K562 (cell line): Measurements from ENCODE around the gene INTS6. TPM values are rescaled to one million over a fixed set of nuclear protein-coding genes. Genes with fewer than 3 reads are reported as not detected.

Source experiments
- ATAC-seq: fragments of 200-7000 bp; cut with Tn5 transposase; 3 replicates; pipeline ENCODE4 v1.9.1; 2020; ENCODE audit warnings: moderate library complexity
- BruUV-seq: library from RNA; stranded (reverse); fragments of 400-500 nt; replicated peaks from 2 replicates; lab custom pipeline; 2021; lab: Mats Ljungman, UMichigan
- CTCF ChIA-PET: fragments of 300-600 bp; formaldehyde crosslinking; extraction: SDS; loops from one replicate; lab custom pipeline; 2021; ENCODE audit warnings: low intra/inter-chr PET ratio; lab: Yijun Ruan, JAX
- POLR2A ChIA-PET: fragments of 300-600, 350-650 bp; sonication (Branson Sonifier 250); formaldehyde crosslinking; extraction: SDS; loops from one replicate; lab custom pipeline; 2021; ENCODE audit warnings: antibody characterized with exemption, inconsistent platforms; lab: Yijun Ruan, JAX
- DNase-seq, 4 experiments: peaks; one replicate each; pipeline versions ENCODE4 v3.0.0 to v3.0.0-alpha.2; 2011 to 2018; ENCODE audit warnings: low spot score in 3 of 4, mixed read lengths in 3 of 4; ENCODE audit errors: extremely low read depth in 1 of 4
- FAIRE-seq: peaks from 2 replicates; lab custom pipeline; 2011; peaks lifted over from hg19 to GRCh38; lab: Jason Lieb, UNC
- H2AFZ ChIP-seq: 2 replicates; pipeline ENCODE4 v1.6.0; 2011; ENCODE audit warnings: low read depth, low read length, control low read depth, inconsistent platforms
- H3K27ac ChIP-seq: fragments of 200-600 bp; 3 replicates; pipeline ENCODE4 v1.8.0; 2011; ENCODE audit warnings: low read depth, mild to moderate bottlenecking, control low read depth, inconsistent platforms, low read length, moderate library complexity, mixed read lengths; ENCODE audit errors: extremely low read depth
- H3K27me3 ChIP-seq, 2 experiments: fragments of 300-600 bp in 1 of 2; 2 replicates in 1 of 2; 3 replicates in 1 of 2; pipeline versions ENCODE4 v1.6.0 to v1.8.0; 2011; ENCODE audit warnings: inconsistent platforms in 2 of 2, low read length in 2 of 2, mild to moderate bottlenecking in 1 of 2, mixed read lengths in 1 of 2, moderate library complexity in 1 of 2; ENCODE audit not compliant: control insufficient read depth in 2 of 2, insufficient read depth in 2 of 2
- H3K36me3 ChIP-seq: fragments of 300-600 bp; 3 replicates; pipeline ENCODE4 v1.8.0; 2011; ENCODE audit warnings: mild to moderate bottlenecking, low read length, inconsistent platforms; ENCODE audit not compliant: control insufficient read depth, insufficient read depth
- H3K4me1 ChIP-seq, 2 experiments: fragments of 200-600 bp in 1 of 2; replicated peaks in 1 of 2; 2 replicates in 1 of 2; 3 replicates in 1 of 2; pipeline versions ENCODE4 v1.5.1 to v1.8.0; 2011; ENCODE audit warnings: inconsistent platforms in 2 of 2, low read length in 2 of 2, mild to moderate bottlenecking in 1 of 2, mixed read lengths in 1 of 2, moderate library complexity in 1 of 2; ENCODE audit not compliant: control insufficient read depth in 2 of 2, insufficient read depth in 2 of 2
- H3K4me2 ChIP-seq: 2 replicates; pipeline ENCODE4 v1.6.1; 2011; ENCODE audit warnings: low read length, control low read depth, inconsistent platforms, mixed read lengths; ENCODE audit not compliant: insufficient read depth
- H3K4me3 ChIP-seq: fragments of 200-600 bp; sonication (generic), shearing (Covaris generic); 2 replicates; pipeline ENCODE4 v1.5.1; 2016; ENCODE audit warnings: control low read depth, inconsistent platforms
- H3K79me2 ChIP-seq: fragments of 200-600 bp; 3 replicates; pipeline ENCODE4 v1.8.0; 2011; ENCODE audit warnings: low read length, inconsistent platforms; ENCODE audit not compliant: control insufficient read depth, insufficient read depth
- H3K9ac ChIP-seq, 2 experiments: 2 replicates each; pipeline versions ENCODE4 v1.6.0 to v1.6.1; 2011; ENCODE audit warnings: low read depth in 2 of 2, low read length in 2 of 2, control low read depth in 1 of 2, inconsistent platforms in 1 of 2, mild to moderate bottlenecking in 1 of 2, mixed read lengths in 1 of 2; ENCODE audit not compliant: insufficient read depth in 1 of 2
- H3K9me1 ChIP-seq: one replicate; pipeline ENCODE4 v1.6.0; 2011; ENCODE audit warnings: inconsistent platforms, mild to moderate bottlenecking, low read length, moderate library complexity; ENCODE audit not compliant: control insufficient read depth, insufficient read depth
- H3K9me3 ChIP-seq: replicated peaks from 2 replicates; pipeline ENCODE4 v1.5.1; 2011; ENCODE audit warnings: low read depth, low read length, inconsistent platforms; ENCODE audit not compliant: control insufficient read depth, insufficient read depth
- H4K20me1 ChIP-seq: replicated peaks from 2 replicates; pipeline ENCODE4 v1.6.1; 2011; ENCODE audit warnings: low read length, inconsistent platforms, mixed read lengths; ENCODE audit not compliant: control insufficient read depth, insufficient read depth
- ARID1B ChIP-seq: fragments of 450-650 bp; IDR thresholded peaks from 2 replicates; pipeline ENCODE4 v1.6.1; 2016; ENCODE audit warnings: antibody characterized with exemption, mild to moderate bottlenecking, inconsistent platforms
- HLTF ChIP-seq: fragments of 450-650 bp; IDR thresholded peaks from 2 replicates; pipeline ENCODE4 v1.6.1; 2016
- PRPF4 ChIP-seq: fragments of 200-400 bp; formaldehyde crosslinking; IDR thresholded peaks from one replicate; pipeline ENCODE4 v1.6.1; 2017; ENCODE audit warnings: low read length, low read depth, mild to moderate bottlenecking; ENCODE audit not compliant: insufficient read depth, poor library complexity, severe bottlenecking
- PURB ChIP-seq: sonication (generic); formaldehyde crosslinking; IDR thresholded peaks from 2 replicates; pipeline ENCODE4 v1.9.0; 2021; ENCODE audit warnings: low read depth, mild to moderate bottlenecking, missing genetic modification reagents
- SAP30 ChIP-seq: fragments of 200-600 bp; sonication (generic); IDR thresholded peaks from 2 replicates; pipeline ENCODE4 v1.6.1; 2012; ENCODE audit warnings: borderline replicate concordance, low read depth, mild to moderate bottlenecking, moderate library complexity, low read length, control low read depth, inconsistent platforms; ENCODE audit not compliant: insufficient read depth, poor library complexity, severe bottlenecking
- TRIM25 ChIP-seq: fragments of 450-650 bp; IDR thresholded peaks from 2 replicates; pipeline ENCODE4 v1.7.0; 2016; ENCODE audit warnings: borderline replicate concordance
- ZNF134 ChIP-seq: fragments of 250-450 bp; sonication (Bioruptor Pico); conservative IDR thresholded peaks from 2 replicates; pipeline ENCODE4 v1.4.0; 2020
- ZNF143 ChIP-seq: sonication (generic); formaldehyde crosslinking; IDR thresholded peaks from 2 replicates; pipeline ENCODE4 v1.9.0; 2022; ENCODE audit warnings: mild to moderate bottlenecking, missing genetic modification reagents
- ZNF174 ChIP-seq: fragments of 250-450 bp; sonication (Bioruptor Pico); IDR thresholded peaks from 2 replicates; pipeline ENCODE4 v1.4.0; 2020; ENCODE audit warnings: mild to moderate bottlenecking
- ZNF354B ChIP-seq: fragments of 250-450 bp; sonication (Bioruptor Pico); IDR thresholded peaks from 2 replicates; pipeline ENCODE4 v1.4.0; 2020
- WGBS: fragments of 100-300 bp; shearing (Covaris generic); methylation state at CpG from one replicate; pipeline ENCODE4 v1.1.6; 2016; ENCODE audit warnings: low coverage, mixed read lengths; ENCODE audit not compliant: insufficient coverage; ENCODE audit errors: missing lambda C conversion rate; 5-methylcytosine and 5-hydroxymethylcytosine counted together
- in situ Hi-C: fragments of 300-500 bp; cut with MboI; formaldehyde crosslinking; loops from 4 replicates; pipeline ENCODE4 v1.15.0; 2018; ENCODE audit warnings: inconsistent platforms, mixed read lengths
- intact Hi-C: fragments of 100-400 bp; cut with micrococcal nuclease; formaldehyde crosslinking; loops from 2 replicates; pipeline ENCODE4 v1.14.2; 2022
- microRNA-seq: library from miRNA; unstranded; fragments of <30 nt; microRNA quantifications from one replicate; pipeline ENCODE4, GENCODE V29; 2018; ENCODE audit warnings: borderline microRNAs expressed
- polyA plus RNA-seq, 8 experiments: library from polyadenylated mRNA; depleted of rRNA in 4 of 8; stranded (reverse) in 5 of 8; unstranded in 3 of 8; fragments of >200 nt; fragmentation: Nextera tagmentation in 2 of 8; fragmentation: Illumina TruSeq in 1 of 8; extraction: Ambion mirVana in 2 of 8; extraction: Trizol in 1 of 8; gene quantifications; 2 replicates each; pipeline versions ENCODE4 v1.2.1 to v1.2.3, GENCODE V29; 2011 to 2014; ENCODE audit warnings: inconsistent platforms in 1 of 8, missing spikeins in 1 of 8
- small RNA-seq: library from RNA; depleted of rRNA; stranded (forward); fragments of <200 nt; gene quantifications from one replicate; pipeline ENCODE3, GENCODE V24; 2014
- total RNA-seq, 7 experiments: library from RNA; depleted of rRNA in 6 of 7; stranded (reverse); fragments of >200 nt in 6 of 7; fragmentation: Illumina TruSeq in 2 of 7; extraction: Trizol in 2 of 7; gene quantifications; 2 replicates each; pipeline versions ENCODE4 v1.2.1 to v1.2.3, GENCODE V29; 2011 to 2021; ENCODE audit warnings: low replicate concordance in 1 of 7

Gene INTS6
- total and polyA plus RNA-seq, 9 of the 15 experiments (the other 6 are each of a cell fraction or from before 2014, with no cell fraction given), result 3.7 to 29.8 (median 16.1) TPM

GRCh38 chr13:51311957-51312520 lies 140.8 kb downstream of the INTS6 start:
- intact Hi-C loops, result no loop called here
- ATAC-seq (no peak), DNase-seq (no peak), FAIRE-seq (no peak)
- Histone ChIP-seq H3K9ac (no peak overlapping the region), H3K27ac (no peak overlapping the region), H3K4me1 (no peaks in the 10 kb centered on the region), H3K9me1 (no peaks in the 10 kb centered on the region), H2AFZ (no peak overlapping the region), H3K4me2 (no peak overlapping the region), H3K4me3 (no peak overlapping the region), H3K36me3 (no peaks in the 10 kb centered on the region), H3K9me3 (no peaks in the 10 kb centered on the region), H3K79me2 (no peaks in the 10 kb centered on the region), H4K20me1 (no peaks in the 10 kb centered on the region), H3K27me3 (peaks cover 5% of the 10 kb centered on the region in 2 experiments; a peak in 4 of 5 replicates)
- WGBS, result 0% methylated on average over 5 of the region's 5 CpGs
- no TSS peak for BruUV-seq
- TF ChIP-seq ZNF354B (CRISPR knock-in tag) (no peak), PURB (CRISPR knock-in tag) (no peak), ARID1B (no peak), TRIM25 (no peak), ZNF174 (no peak), ZNF143 (no peak), SAP30 (no peak), ZNF134 (CRISPR knock-in tag) (no peak), PRPF4 (no peak), HLTF (no peak)
- CTCF ChIA-PET, result no interaction called here
- POLR2A ChIA-PET, result interaction anchor here (0.6 kb wide), 1 partner anchor 9 kb away, joined by 3 read pairs; no protein-coding TSS in a partner anchor
- in situ Hi-C loops, result no loop called here

Small RNA genes lying within 50 kb of the gene (microRNA-seq; reads per million reads assigned to microRNA genes)
- not detected for gene MIR5693

Small RNA genes lying within 50 kb of the gene (small RNA-seq; reads per million reads assigned to genes)
- gene MIR5693 (not detected), gene RN7SL320P (not detected), gene SNRPGP11 (not detected)

Other genes starting within 250 kb of the INTS6 start
- gene FAM124A, start 230.6 kb downstream of the INTS6 start, total RNA-seq (2014; rRNA removed), result not detected in 2 replicates
- gene FAM124A, start 230.6 kb downstream of the INTS6 start, total RNA-seq (2014; rRNA removed; fragmentation: Illumina TruSeq; extraction: Trizol), result not detected in 2 replicates
- gene FAM124A, start 230.6 kb downstream of the INTS6 start, total RNA-seq (2015; rRNA removed; fragmentation: Illumina TruSeq; extraction: Trizol), result not detected in 2 replicates
- gene FAM124A, start 230.6 kb downstream of the INTS6 start, total RNA-seq (2021), result not detected in 2 replicates
- not detected in 2 replicates for gene FAM124A, start 230.6 kb downstream of the INTS6 start, polyA plus RNA-seq (2011; rRNA removed)
- not detected in 2 replicates for gene FAM124A, start 230.6 kb downstream of the INTS6 start, polyA plus RNA-seq (2014; fragmentation: Illumina TruSeq; extraction: Trizol)
- not detected for gene FAM124A, start 230.6 kb downstream of the INTS6 start, polyA plus RNA-seq (2014; fragmentation: Nextera tagmentation; extraction: Ambion mirVana)
- gene FAM124A, start 230.6 kb downstream of the INTS6 start, polyA plus RNA-seq (2014; rRNA removed), result not detected in 2 replicates
- gene SERPINE3, start 113.3 kb downstream of the INTS6 start, total RNA-seq (2014; rRNA removed), result not detected in 2 replicates
- gene SERPINE3, start 113.3 kb downstream of the INTS6 start, total RNA-seq (2014; rRNA removed; fragmentation: Illumina TruSeq; extraction: Trizol), result not detected in 2 replicates
- not detected in 2 replicates for gene SERPINE3, start 113.3 kb downstream of the INTS6 start, total RNA-seq (2015; rRNA removed; fragmentation: Illumina TruSeq; extraction: Trizol)
- not detected in 2 replicates for gene SERPINE3, start 113.3 kb downstream of the INTS6 start, total RNA-seq (2021)
- gene SERPINE3, start 113.3 kb downstream of the INTS6 start, polyA plus RNA-seq (2011; rRNA removed), result not detected in 2 replicates
- not detected in 2 replicates for gene SERPINE3, start 113.3 kb downstream of the INTS6 start, polyA plus RNA-seq (2014; fragmentation: Illumina TruSeq; extraction: Trizol)
- not detected for gene SERPINE3, start 113.3 kb downstream of the INTS6 start, polyA plus RNA-seq (2014; fragmentation: Nextera tagmentation; extraction: Ambion mirVana)
- not detected in 2 replicates for gene SERPINE3, start 113.3 kb downstream of the INTS6 start, polyA plus RNA-seq (2014; rRNA removed)
- 3.5 and 4.4 TPM in 2 replicates for gene WDFY2, start 131.4 kb upstream of the INTS6 start, total RNA-seq (2014; rRNA removed)
- 4.4 and 5.2 TPM in 2 replicates for gene WDFY2, start 131.4 kb upstream of the INTS6 start, total RNA-seq (2014; rRNA removed; fragmentation: Illumina TruSeq; extraction: Trizol)
- gene WDFY2, start 131.4 kb upstream of the INTS6 start, total RNA-seq (2015; rRNA removed; fragmentation: Illumina TruSeq; extraction: Trizol), result 5.1 and 5.7 TPM in 2 replicates
- 6.4 and 7.1 TPM in 2 replicates for gene WDFY2, start 131.4 kb upstream of the INTS6 start, total RNA-seq (2021)
- gene WDFY2, start 131.4 kb upstream of the INTS6 start, polyA plus RNA-seq (2011; rRNA removed), result 4.7 and 4.9 TPM in 2 replicates
- gene WDFY2, start 131.4 kb upstream of the INTS6 start, polyA plus RNA-seq (2014; fragmentation: Illumina TruSeq; extraction: Trizol), result 3.5 and 4.6 TPM in 2 replicates
- gene WDFY2, start 131.4 kb upstream of the INTS6 start, polyA plus RNA-seq (2014; fragmentation: Nextera tagmentation; extraction: Ambion mirVana), result 1 to 10 TPM in 1 of 2 experiments, under 1 TPM in 1; 0.66 to 1.1 TPM
- gene WDFY2, start 131.4 kb upstream of the INTS6 start, polyA plus RNA-seq (2014; rRNA removed), result 3.7 and 4.4 TPM in 2 replicates